SK-N-MC (cell line): Measurements from ENCODE around the gene SP2.
A peak's percentile ranks its signal among the peaks of the same experiment; 100 is the strongest.

Experiments
- DNase-seq: peaks from one replicate; pipeline ENCODE4 v3.0.0-alpha.2; 2011; ENCODE audit warnings: low read depth, low spot score
- H3K27ac ChIP-seq: fragments of 200-600 bp; sonication (generic); 2 replicates; pipeline ENCODE4 v1.5.1; 2016; ENCODE audit warnings: mixed run types
- H3K36me3 ChIP-seq: fragments of 200-600 bp; sonication (generic); 2 replicates; pipeline ENCODE4 v1.6.1; 2017; ENCODE audit warnings: antibody characterized with exemption, low read length, mixed read lengths; ENCODE audit not compliant: insufficient read depth
- H3K4me3 ChIP-seq: fragments of 200-600 bp; sonication (generic); 2 replicates; pipeline ENCODE4 v1.5.1; 2016
- H3K9ac ChIP-seq: fragments of 200-600 bp; sonication (generic); 2 replicates; pipeline ENCODE4 v1.8.0; 2017; ENCODE audit warnings: mixed run types, mixed read lengths; ENCODE audit not compliant: insufficient read length
- H3K9me3 ChIP-seq: fragments of 200-600 bp; sonication (generic); 2 replicates; pipeline ENCODE4 v1.6.1; 2017; ENCODE audit warnings: low read depth, mild to moderate bottlenecking, antibody characterized with exemption, low read length, moderate library complexity, mixed read lengths
- EZH2 ChIP-seq: fragments of 200-600 bp; sonication (generic); IDR thresholded peaks from one replicate; pipeline ENCODE4 v1.6.1; 2017; ENCODE audit warnings: antibody characterized with exemption
- FOXP2 ChIP-seq: optimal IDR thresholded peaks from 2 replicates; pipeline ENCODE3; 2011; ENCODE audit warnings: mild to moderate bottlenecking, moderate library complexity; ENCODE audit not compliant: insufficient read depth; ENCODE audit errors: extremely low read length, control extremely low read depth
- POLR2AphosphoS5 ChIP-seq: IDR thresholded peaks from 2 replicates; pipeline ENCODE4 v1.6.1; 2012; ENCODE audit warnings: mild to moderate bottlenecking, low read depth, low read length, borderline replicate concordance

Gene SP2

DNA sequence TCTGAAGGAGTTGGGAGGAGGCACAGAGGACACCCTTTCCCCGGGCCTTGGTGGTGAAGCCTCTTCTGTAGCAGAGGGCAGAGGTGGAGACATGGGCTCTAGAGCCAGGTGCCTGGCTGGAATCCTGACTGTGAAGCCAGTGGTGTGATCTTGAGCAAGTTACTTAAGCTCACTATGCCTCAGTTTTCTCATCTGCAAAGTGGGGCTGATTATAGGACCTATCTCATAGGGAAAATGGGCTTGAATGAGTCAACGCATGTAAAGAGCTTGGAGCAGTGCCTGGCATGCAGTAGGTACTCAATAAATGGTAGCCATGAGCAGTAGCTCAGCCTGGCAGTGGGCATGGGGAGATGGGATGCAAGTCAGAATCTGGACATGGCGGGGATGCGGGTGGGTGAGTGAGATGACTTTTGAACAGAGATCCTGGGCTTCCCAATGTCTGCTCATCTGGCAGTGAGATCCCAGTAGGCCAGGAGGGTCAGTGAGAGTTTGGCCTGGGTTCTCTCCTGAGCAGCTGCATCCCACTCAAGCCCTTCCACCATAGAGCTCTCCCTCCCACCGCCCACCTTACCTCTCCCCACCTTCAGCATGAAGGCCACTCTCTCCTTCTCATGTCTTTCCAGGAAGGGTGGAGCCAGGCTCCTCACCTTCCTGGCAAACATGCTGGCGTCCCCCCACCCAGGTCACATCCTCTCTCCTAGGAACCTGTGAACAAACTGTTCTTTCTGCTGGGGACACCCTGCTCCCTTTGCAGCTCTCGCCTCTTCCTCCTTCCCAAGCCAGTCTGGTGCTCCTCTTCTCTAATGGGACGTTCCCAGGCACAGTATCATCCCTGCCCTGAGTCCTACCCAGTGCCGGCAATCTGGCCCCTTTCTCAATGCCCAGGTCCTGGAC, 13.1 kb upstream of the SP2 start:
- no peak overlapping the region for H3K4me3 ChIP-seq
- H3K9ac ChIP-seq, result no peak overlapping the region
- H3K27ac ChIP-seq, result no peak overlapping the region
- H3K9me3 ChIP-seq, result no peaks in the 10 kb centered on the region
- H3K36me3 ChIP-seq, result no peaks in the 10 kb centered on the region
- DNase-seq, result no peak
- TF ChIP-seq FOXP2 (no peak), POLR2AphosphoS5 (no peak), EZH2 (no peak)

- H3K27ac ChIP-seq, result no peak overlapping the region
- no peaks in the 10 kb centered on the region for H3K9me3 ChIP-seq
These were observed 12.2 kb upstream of the SP2 start for GRCh38 chr17:47883589-47884426.

DNA sequence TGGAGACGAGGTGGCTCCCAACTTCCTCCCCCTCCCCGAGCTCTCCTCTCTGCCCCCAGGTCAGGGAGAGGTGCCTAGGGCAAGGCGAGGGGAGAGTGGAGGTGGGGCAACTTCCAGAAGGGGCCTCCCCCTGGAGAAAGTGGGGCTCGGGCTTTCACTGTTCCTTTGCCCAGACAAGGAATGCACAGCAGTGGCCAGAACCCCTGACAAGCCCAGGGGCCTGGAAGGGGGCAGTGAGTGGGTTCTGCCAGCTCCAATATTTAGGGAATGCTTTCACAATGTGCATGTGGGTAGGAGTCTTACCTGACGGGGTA, 11.7 kb upstream of the SP2 start:
- H3K27ac ChIP-seq, result no peak overlapping the region
- H3K36me3 ChIP-seq, result no peaks in the 10 kb centered on the region
- TF ChIP-seq FOXP2, result no peak
- TF ChIP-seq POLR2AphosphoS5, result no peak
- H3K9ac ChIP-seq, result no peak overlapping the region
- DNase-seq, result no peak
- no peak overlapping the region for H3K4me3 ChIP-seq
- no peaks in the 10 kb centered on the region for H3K9me3 ChIP-seq

More at GRCh38 chr17:47883589-47884426, 12.2 kb upstream of the SP2 start:
- no peak overlapping the region for H3K4me3 ChIP-seq
- H3K9ac ChIP-seq, result no peak overlapping the region
- TF ChIP-seq EZH2, result no peak
- TF ChIP-seq FOXP2, result no peak
- TF ChIP-seq POLR2AphosphoS5, result no peak
- H3K36me3 ChIP-seq, result no peaks in the 10 kb centered on the region
- no peak for DNase-seq

- no peak overlapping the region for H3K4me3 ChIP-seq
These were observed 10.9 kb upstream of the SP2 start for GRCh38 chr17:47884905-47885730.

GRCh38 chr17:47888293-47888692, 7.7 kb upstream of the SP2 start:
- TF ChIP-seq POLR2AphosphoS5, result no peak
- no peak for TF ChIP-seq EZH2
- TF ChIP-seq FOXP2, result no peak
- Histone ChIP-seq H3K4me3 (no peak overlapping the region), H3K9ac (no peak overlapping the region), H3K27ac (no peak overlapping the region), H3K9me3 (no peaks in the 10 kb centered on the region), H3K36me3 (no peaks in the 10 kb centered on the region)
- DNase-seq, result no peak

More at GRCh38 chr17:47884905-47885730, 10.9 kb upstream of the SP2 start:
- no peak overlapping the region for H3K27ac ChIP-seq
- no peaks in the 10 kb centered on the region for H3K36me3 ChIP-seq
- TF ChIP-seq POLR2AphosphoS5 (no peak), EZH2 (no peak), FOXP2 (no peak)
- no peak overlapping the region for H3K9ac ChIP-seq
- H3K9me3 ChIP-seq, result no peaks in the 10 kb centered on the region
- no peak for DNase-seq

DNA sequence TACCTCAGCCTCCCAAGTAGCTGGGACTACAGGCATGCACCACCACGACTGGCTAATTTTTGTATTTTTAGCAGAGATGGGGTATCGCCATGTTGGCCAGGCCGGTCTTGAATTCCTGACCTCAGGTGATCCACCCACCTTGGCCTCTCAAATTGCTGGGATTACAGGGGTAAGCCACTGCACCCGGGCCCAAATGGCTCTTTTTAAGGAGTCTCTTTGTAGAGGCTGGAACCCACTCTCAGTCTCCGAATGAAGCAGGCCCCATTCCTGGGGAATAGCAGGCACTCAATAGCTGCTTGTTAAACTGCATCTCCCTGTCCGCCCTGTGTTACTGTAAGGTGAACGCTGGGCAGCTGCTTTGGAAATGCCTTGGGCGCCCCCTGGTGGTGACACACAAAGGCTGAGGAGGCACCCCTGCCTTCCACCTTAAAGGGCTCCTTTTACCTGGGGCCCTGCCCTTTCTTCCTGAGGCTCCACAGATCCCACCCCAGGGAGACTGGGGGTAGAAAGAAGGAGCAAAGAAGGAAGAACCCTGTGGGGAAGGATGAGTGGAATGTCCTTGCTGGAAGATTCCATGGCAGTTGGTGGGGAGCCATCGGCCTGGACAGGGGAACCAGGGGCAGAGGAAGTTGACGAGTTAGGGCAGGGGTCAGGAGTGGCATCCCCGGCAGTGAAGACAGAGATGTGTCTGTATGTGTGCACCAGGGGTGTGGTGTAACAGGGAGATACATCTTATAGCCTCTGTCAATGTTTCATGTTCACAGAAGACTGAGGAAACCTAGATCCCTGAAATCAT, 6.1 kb upstream of the SP2 start:
- no peaks in the 10 kb centered on the region for H3K36me3 ChIP-seq
- no peak overlapping the region for H3K27ac ChIP-seq
- TF ChIP-seq POLR2AphosphoS5 (no peak), EZH2 (no peak), FOXP2 (no peak)
- H3K9me3 ChIP-seq, result no peaks in the 10 kb centered on the region
- peak; percentile 37 for DNase-seq
- H3K9ac ChIP-seq, result no peak overlapping the region
- H3K4me3 ChIP-seq, result no peak overlapping the region

DNA sequence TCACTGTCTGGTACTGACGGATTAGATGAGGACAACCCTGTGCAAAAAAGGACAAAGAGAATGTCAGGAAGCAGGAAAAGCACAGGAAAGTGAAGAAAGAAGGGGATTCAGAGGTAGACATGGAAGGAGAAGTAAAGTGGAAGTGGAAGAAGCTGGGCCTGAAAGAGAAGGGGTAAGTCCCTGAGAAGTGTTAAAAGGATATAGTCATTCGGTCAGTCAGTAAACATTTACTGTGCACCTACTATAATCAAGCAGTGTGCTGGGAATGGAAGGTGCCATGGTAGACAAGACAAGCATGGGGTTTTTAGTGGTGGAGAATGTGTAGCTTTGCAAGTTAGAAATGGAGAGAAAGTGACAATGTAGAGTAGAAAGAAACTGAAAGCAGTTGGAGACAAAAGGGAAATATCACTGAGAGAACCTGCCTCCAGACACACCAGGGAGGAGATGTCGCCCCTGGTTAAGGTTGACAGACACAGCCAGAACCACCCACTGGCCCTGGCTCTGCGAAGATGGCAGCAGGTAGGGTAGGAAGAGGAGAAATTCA, 4.4 kb upstream of the SP2 start:
- Histone ChIP-seq H3K9me3 (no peaks in the 10 kb centered on the region), H3K36me3 (no peaks in the 10 kb centered on the region), H3K4me3 (no peak overlapping the region), H3K9ac (no peak overlapping the region), H3K27ac (no peak overlapping the region)
- no peak for DNase-seq
- TF ChIP-seq POLR2AphosphoS5 (no peak), EZH2 (no peak), FOXP2 (no peak)
